NT2/D1 (cell line): ENCODE results near the gene LMNTD2.
"Not testable (repeated sequence)": the region's sequence is repeated elsewhere in the genome, so short reads cannot be mapped to it uniquely, and the experiment has no call there.

Experiments used
- DNase-seq: peaks from one replicate; pipeline ENCODE4 v3.0.0-alpha.2; 2011; ENCODE audit warnings: low read depth, low spot score
- H3K27me3 ChIP-seq: 2 replicates; pipeline ENCODE4 v1.6.0; 2011; ENCODE audit warnings: mild to moderate bottlenecking; ENCODE audit not compliant: insufficient read length, insufficient read depth
- H3K36me3 ChIP-seq: 2 replicates; pipeline ENCODE4 v1.6.1; 2011; ENCODE audit warnings: mild to moderate bottlenecking, low read length, mixed read lengths; ENCODE audit not compliant: insufficient read depth, insufficient read length
- H3K4me1 ChIP-seq: 2 replicates; pipeline ENCODE4 v1.5.1; 2011; ENCODE audit not compliant: insufficient read depth, insufficient read length
- H3K4me3 ChIP-seq: 2 replicates; pipeline ENCODE4 v1.5.1; 2011; ENCODE audit warnings: low read depth; ENCODE audit not compliant: insufficient read length
- H3K9ac ChIP-seq: 2 replicates; pipeline ENCODE4 v1.6.0; 2011; ENCODE audit warnings: low read depth; ENCODE audit not compliant: insufficient read length
- H3K9me3 ChIP-seq: 2 replicates; pipeline ENCODE4 v1.5.1; 2011; ENCODE audit warnings: mild to moderate bottlenecking, low read length; ENCODE audit not compliant: insufficient read depth
- SUZ12 ChIP-seq: IDR thresholded peaks from 2 replicates; pipeline ENCODE4 v1.6.1; 2011; ENCODE audit not compliant: insufficient read length, insufficient read depth; ENCODE audit errors: extremely low read depth
- YY1 ChIP-seq: IDR thresholded peaks from 2 replicates; pipeline ENCODE4 v1.6.1; 2011; ENCODE audit not compliant: insufficient read length, insufficient read depth
- ZNF274 ChIP-seq: IDR thresholded peaks from 2 replicates; pipeline ENCODE4 v1.6.1; 2011; ENCODE audit warnings: mild to moderate bottlenecking, low read depth, low read length

Gene LMNTD2

GRCh38 chr11:528815-529727 is 31.5 kb downstream of the LMNTD2 start:
- no peak overlapping the region for H3K4me3 ChIP-seq
- H3K36me3 ChIP-seq, result peaks cover 51% of the 10 kb centered on the region
- no peak for TF ChIP-seq SUZ12
- TF ChIP-seq YY1, result no peak
- no peak for TF ChIP-seq ZNF274
- no peaks in the 10 kb centered on the region; the same call in 1 of the 2 replicates for H3K9me3 ChIP-seq
- no peak for DNase-seq
- peak overlapping the region; percentile 8 for H3K9ac ChIP-seq
- no peaks in the 10 kb centered on the region for H3K27me3 ChIP-seq
- peaks cover 9% of the 10 kb centered on the region for H3K4me1 ChIP-seq

- no peak for DNase-seq
- H3K27me3 ChIP-seq, result no peaks in the 10 kb centered on the region
- H3K9me3 ChIP-seq, result no peaks in the 10 kb centered on the region; the same call in 1 of the 2 replicates
- H3K4me1 ChIP-seq, result peaks cover 7% of the 10 kb centered on the region
- H3K36me3 ChIP-seq, result peaks cover 43% of the 10 kb centered on the region
- no peak overlapping the region for H3K4me3 ChIP-seq
- H3K9ac ChIP-seq, result no peak overlapping the region
- TF ChIP-seq ZNF274, result no peak
- TF ChIP-seq SUZ12, result no peak
- no peak for TF ChIP-seq YY1
These were observed 32.2 kb downstream of the LMNTD2 start for GRCh38 chr11:528166-528814.

- Histone ChIP-seq H3K9ac (no peak overlapping the region), H3K4me1 (peaks cover 7% of the 10 kb centered on the region), H3K36me3 (peaks cover 22% of the 10 kb centered on the region), H3K9me3 (peaks cover 2% of the 10 kb centered on the region; the same call in 1 of the 2 replicates), H3K4me3 (no peak overlapping the region), H3K27me3 (no peaks in the 10 kb centered on the region)
- no peak for TF ChIP-seq ZNF274
- no peak for TF ChIP-seq SUZ12
- TF ChIP-seq YY1, result no peak
- DNase-seq, result no peak
These were observed 34.3 kb downstream of the LMNTD2 start for GRCh38 chr11:526192-526591.

- Histone ChIP-seq H3K4me3 (no peak overlapping the region), H3K27me3 (no peaks in the 10 kb centered on the region), H3K36me3 (no peaks in the 10 kb centered on the region), H3K9me3 (peaks cover 38% of the 10 kb centered on the region; the same call in 1 of the 2 replicates), H3K4me1 (no peaks in the 10 kb centered on the region), H3K9ac (no peak overlapping the region)
- TF ChIP-seq SUZ12, result no peak
- TF ChIP-seq YY1, result no peak
- TF ChIP-seq ZNF274, result no peak
- no peak for DNase-seq
These were observed 39.3 kb downstream of the LMNTD2 start for GRCh38 chr11:521177-521688.

GRCh38 chr11:520428-521176 is 39.9 kb downstream of the LMNTD2 start:
- TF ChIP-seq ZNF274, result no peak
- no peak for TF ChIP-seq SUZ12
- H3K4me1 ChIP-seq, result no peaks in the 10 kb centered on the region
- no peaks in the 10 kb centered on the region for H3K27me3 ChIP-seq
- H3K36me3 ChIP-seq, result no peaks in the 10 kb centered on the region
- H3K4me3 ChIP-seq, result no peak overlapping the region
- peaks cover 44% of the 10 kb centered on the region; the same call in 1 of the 2 replicates for H3K9me3 ChIP-seq
- no peak for DNase-seq
- H3K9ac ChIP-seq, result no peak overlapping the region

- TF ChIP-seq YY1 (no peak), SUZ12 (no peak), ZNF274 (no peak)
- Histone ChIP-seq H3K36me3 (peaks cover 14% of the 10 kb centered on the region), H3K9me3 (peaks cover 55% of the 10 kb centered on the region; the same call in 1 of the 2 replicates), H3K4me1 (no peaks in the 10 kb centered on the region), H3K9ac (no peak overlapping the region), H3K27me3 (no peaks in the 10 kb centered on the region), H3K4me3 (no peak overlapping the region)
- peak; percentile 79 for DNase-seq
These were observed 41.9 kb downstream of the LMNTD2 start for GRCh38 chr11:518463-519202.

- not testable (repeated sequence) for H3K27me3 ChIP-seq, H3K9ac ChIP-seq, DNase-seq, H3K4me1 ChIP-seq, H3K4me3 ChIP-seq
- H3K9me3 ChIP-seq, result peaks cover 55% of the 10 kb centered on the region; the same call in 1 of the 2 replicates
- peaks cover 28% of the 10 kb centered on the region for H3K36me3 ChIP-seq
These were observed 43.4 kb downstream of the LMNTD2 start for GRCh38 chr11:516918-517685.
